ENCODE measurements around the gene UTP18.
"Not testable (repeated sequence)": the region's sequence is repeated elsewhere in the genome, so short reads cannot be mapped to it uniquely, and the experiment has no call there.

UTP18 gene

DNA sequence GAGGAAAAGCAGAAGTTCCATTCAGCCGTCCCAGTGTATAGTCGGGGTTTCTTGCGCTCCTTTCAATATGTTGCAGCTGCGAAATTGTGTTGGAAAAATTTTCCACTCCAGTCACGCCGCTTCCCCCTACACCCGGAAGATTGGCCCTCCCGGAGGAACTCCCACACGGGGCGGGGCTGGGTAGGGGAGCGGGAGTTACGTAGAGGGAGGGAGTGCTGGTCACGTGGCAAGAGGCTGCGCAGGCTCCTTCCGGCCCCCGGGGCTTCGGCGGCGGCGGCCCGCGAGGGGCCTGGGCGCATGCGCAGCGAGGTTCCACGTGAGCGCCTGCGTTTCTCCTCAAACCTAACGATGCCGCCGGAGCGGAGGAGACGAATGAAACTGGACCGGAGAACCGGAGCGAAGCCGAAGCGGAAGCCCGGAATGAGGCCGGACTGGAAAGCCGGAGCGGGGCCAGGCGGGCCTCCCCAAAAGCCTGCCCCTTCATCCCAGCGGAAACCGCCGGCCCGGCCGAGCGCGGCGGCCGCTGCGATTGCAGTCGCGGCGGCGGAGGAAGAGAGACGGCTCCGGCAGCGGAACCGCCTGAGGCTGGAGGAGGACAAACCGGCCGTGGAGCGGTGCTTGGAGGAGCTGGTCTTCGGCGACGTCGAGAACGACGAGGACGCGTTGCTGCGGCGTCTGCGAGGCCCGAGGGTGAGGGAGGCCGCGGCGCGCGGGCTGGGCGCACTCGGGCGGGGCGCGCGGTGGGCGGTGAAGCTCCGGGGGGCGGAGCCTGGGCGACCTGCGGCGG lies at the start of gene UTP18:
UTP18 (plus strand) TSS at position 310 of the 787 bp plus-strand sequence; CDS start at position 349, 39 bp downstream.
- DNase-seq: peak; percentile 96 to 98

DNA sequence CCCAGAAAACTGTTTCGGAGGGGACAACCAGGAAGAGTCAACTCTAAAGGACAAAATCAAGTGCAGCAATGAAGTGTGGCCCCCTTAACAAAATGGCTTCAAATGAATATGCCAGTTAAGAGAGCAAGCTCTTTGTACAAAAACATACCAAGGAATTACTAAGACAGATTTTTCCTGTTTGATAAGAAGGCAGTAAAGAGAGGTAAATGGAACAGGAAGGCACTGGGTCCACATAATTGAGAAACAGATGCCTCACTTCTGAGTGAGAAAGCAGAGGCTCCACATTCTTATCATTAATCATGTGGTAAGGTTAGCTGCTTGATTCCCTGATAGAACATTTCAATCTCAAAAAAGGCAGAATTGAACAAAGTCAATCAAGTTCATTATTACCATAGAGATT lies 45.4 kb upstream of the UTP18 start:
- DNase-seq: no peak

DNA sequence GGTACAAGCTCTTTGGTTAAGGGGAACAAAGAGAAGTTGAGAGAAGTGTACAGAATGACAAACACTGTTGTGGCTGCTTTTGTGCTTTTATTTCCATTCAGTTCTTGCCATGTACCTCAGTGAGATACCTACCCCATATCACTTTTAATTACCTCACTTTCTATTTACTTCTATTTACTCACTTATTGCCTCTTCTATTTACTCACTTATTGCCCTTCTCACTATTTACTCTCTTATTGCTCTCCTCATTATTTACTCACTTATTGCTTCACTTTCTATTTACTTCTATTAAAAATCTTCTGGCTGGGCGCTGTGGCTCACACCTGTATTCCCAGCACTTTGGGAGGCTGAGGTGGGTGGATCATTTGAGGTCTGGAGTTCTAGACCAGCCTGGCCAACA lies 42.4 kb upstream of the UTP18 start:
- DNase-seq: no peak

DNA sequence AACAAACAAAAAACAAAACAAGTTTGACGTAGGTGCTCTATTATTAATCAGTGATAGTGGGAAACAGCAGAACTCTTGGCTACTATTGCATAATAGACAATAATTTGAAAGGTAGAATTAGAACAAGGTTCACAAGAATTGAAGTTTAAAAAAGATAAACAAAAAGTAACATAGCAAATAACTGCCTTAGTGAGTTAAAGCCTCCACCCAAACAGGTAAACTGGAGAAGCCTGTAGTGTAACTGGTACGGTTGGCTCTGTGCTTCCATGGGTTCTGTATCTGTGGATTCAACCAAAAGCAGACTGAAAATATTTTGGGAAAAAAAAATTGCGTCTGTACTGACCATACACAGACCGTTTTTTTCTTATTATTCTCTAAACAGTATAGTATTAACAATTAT lies 39.0 kb upstream of the UTP18 start:
- DNase-seq: no peak

DNA sequence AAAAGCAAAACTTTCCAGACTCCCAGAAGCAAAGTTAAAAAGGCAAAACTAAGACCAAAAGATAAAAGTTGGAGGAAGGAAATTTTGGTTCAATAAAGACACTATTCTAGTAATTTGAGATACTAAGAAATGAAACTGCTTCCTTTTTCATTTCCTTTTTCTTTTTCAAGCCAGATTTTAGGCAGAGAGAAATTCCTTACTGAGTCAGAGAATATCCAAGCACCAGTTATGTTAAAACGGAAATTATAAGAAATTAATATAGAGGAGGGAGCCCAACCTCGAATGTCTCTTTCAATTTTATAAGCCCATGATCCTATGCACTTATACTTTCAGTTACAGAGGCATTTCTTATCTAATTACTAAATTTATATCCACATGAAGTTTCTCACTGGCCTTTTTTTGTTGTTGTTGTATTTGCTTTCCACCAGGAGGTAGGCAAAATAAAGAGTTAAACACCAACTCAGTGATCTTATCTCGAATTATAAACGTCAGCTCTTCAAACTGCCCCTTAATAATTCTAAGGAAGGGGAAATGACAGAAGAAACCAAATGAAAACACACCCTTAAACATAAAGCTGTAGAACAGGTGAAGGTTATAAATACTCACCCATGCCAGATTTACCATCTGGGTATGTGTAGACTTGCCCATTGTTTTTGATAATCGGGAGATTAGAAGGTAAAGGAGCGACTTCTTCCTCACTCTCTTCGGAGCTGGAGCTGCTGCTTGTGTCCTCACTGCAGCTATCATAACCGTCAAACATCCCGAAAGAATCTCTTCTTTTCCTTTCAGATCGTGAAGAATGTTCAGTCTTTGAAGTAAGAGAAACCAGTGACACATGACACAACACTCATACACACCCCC lies 35.7 kb upstream of the UTP18 start:
- no peak for DNase-seq

DNA sequence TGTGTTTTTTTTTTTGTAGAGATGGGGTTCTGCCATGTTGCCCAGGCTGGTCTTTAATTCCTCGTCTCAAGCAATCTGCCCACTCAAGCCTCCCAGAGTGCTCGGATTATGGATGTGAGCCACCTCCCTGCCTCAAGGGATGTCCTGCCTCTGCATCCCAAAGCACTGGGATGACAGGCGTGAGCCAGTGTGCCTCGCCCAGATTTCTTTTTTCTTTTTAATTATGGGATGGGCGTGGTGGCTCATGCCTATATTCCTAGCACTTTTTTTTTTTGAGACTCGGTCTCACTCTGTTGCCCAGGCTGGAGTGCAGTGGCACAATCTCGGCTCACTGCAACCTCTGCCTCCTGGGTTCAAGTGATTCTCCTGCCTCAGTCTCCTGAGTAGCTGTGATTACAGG lies 34.8 kb upstream of the UTP18 start:
- DNase-seq: not testable (repeated sequence)

DNA sequence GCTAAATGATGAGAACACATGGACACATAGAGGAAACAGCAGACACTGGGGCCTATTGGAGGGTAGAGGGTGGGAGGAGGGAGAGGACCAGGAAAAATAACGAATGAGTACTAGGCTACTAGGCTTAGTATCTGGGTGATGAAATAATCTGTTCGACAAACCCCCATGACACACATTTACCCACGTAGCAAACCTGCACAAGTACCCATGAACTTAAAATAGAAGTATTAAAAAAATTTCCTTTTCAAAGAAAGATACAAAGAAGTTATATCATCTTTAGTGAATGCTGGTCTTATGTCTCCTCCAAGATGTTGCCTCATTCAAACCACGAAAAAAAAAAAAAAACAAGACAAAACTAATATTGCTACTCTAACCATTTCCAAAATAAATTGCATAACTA lies 32.2 kb upstream of the UTP18 start:
- DNase-seq: no peak

DNA sequence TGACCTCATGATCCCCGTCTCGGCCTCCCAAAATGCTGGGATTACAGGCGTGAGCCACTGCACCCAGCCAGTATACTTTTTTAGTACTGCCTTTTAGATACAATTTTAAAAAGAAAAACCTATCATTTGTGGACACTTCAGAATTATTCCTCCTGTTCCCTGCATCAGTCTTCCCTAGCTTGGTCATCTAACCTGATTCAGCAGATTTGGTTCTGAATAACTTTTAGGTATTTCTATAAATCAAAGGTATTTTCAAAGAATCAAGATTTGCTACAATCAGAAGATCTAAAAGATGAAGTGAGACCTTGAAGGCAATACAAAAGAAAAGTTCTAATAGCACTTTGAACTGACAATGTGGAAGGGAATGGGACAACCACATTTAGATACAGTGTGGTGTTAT lies 30.5 kb upstream of the UTP18 start:
- DNase-seq: no peak

DNA sequence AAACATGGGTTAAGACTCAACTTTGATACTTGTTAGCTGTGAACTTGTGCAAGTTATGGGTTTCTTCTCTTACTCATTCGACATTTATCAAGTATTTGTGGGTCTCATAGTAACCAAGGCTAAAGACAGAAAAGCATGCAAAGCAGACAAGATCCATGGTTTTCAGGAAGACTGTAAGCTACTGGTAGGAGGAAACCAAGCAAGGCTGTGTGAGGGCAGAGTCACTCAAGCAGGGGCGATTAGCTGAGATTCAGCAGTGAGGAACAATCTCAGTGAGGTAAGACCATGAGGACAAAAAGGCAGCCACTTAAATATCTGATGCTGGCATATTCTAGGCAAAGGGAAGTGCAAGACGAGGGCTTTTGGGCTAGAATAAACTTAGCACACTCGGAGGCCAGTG lies 30.0 kb upstream of the UTP18 start:
- DNase-seq: no peak

DNA sequence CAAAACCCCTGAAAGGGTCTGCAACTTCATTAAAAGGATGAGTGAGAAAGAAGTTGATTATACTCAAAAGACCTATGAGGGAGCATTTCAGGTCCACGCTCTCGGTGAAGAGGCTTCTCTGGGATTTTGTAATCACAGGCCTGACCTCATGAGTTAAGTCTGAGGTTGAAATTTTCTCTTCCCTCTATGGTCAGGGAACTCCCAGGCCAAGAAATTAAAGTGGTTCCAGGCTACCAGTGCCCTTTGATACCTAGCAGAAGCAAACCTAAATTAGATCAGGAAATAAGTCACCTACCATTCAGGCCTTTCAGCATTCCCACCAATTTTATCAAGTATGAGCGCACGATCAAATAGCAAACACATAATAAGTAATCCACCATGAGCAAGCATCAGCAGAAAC lies 28.3 kb upstream of the UTP18 start:
- DNase-seq: no peak

DNA sequence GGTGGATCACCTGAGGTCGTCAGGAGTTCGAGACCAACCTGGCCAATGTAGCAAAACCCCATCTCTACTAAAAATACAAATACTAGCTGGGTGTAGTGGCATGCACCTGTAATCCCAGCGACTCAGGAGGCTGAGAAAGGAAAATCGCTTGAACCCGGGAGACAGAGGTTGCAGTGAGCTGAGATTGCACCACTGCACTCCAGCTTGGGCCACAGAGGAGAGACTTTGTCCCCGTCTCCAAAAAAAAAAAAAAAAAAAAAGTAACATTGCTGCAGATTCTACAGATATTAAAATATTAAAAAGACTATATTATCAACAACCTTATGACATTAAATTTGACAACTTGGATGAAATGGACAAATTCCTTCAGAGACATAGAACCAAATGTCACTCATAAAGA lies 26.2 kb upstream of the UTP18 start:
- DNase-seq: no peak

DNA sequence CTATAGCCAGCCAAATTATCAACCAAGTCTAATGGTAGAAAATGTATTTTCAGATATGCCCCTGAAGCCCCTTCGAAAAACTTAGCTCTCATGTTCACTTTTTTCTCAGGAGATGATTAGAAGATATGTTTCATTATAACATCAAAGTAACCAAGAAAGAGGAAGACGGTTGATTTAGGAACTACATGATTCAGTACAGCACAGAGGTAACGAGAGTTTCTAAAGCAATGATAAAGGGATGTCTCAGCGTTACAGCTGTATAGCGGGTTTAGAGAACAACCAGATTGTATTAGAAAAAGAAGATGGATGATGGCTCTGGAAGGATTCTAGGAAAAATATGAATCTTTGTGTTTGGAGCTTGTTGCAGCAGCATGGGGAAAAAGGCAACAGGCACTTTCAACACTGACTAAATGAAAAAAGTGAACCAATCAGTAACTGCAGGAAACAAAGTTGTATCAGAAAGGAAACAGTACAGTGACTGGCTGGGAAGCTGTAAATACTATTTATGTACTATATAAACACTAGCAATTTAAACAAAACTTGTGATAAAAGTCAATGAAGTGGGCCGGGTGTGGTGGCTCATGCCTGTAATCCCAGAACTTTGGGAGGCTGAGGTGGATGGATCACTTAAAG lies 22.0 kb upstream of the UTP18 start:
- no peak for DNase-seq

DNA sequence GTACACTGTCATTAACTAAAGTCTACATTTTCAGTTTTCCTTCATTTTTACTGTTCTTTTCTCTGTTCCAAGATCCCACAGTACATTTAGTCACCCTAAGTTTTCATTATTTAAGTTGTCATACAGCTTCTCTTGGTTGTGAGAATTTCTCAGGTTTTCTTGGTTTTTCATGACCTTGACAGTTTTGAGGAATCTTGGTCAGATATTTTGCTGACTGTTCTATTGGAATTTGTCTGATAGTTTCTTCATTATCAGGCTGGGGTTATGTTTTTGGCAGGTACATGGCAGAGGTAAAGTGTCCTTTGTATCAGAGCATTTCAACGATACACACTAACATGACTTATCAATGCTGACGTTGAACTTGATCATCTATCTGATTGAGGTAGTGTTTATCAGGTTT lies 20.1 kb upstream of the UTP18 start:
- no peak for DNase-seq

DNA sequence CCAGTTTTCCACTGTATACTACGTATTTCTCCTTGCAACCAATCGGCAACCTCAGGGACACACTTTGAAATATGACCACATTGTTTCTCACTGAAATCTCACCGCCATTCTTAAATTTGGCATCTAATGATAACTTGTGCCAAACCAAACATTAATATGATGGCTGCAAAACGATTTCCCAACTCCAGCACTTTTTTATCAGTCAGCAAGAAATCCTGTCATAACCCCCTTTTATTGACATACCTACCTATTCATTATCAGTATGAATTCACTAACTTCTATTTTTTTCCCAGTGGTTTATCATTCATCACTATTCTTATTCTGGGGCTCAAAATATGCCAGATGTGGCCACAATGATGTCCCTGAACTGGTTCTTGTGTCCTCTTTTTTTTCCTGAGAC lies 16.3 kb upstream of the UTP18 start:
- DNase-seq: no peak

DNA sequence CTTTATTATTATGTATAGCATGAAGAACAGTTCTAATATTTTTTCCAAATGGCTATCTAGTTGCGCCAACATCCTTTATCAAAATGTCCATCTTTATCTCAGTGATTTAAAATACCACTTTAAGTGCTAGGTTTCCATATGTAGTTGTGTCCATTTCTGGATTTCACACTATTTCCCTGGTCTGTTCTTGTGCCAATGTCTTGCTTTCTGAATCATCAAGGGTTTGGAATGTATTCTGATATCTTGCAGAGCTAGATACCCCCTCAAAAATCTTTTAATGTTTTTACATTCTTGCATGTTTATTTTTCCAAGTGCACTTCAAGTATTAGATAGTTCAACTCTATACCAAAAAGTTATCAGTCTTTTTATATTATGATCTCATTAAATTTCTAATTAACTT lies 14.8 kb upstream of the UTP18 start:
- DNase-seq: no peak

DNA sequence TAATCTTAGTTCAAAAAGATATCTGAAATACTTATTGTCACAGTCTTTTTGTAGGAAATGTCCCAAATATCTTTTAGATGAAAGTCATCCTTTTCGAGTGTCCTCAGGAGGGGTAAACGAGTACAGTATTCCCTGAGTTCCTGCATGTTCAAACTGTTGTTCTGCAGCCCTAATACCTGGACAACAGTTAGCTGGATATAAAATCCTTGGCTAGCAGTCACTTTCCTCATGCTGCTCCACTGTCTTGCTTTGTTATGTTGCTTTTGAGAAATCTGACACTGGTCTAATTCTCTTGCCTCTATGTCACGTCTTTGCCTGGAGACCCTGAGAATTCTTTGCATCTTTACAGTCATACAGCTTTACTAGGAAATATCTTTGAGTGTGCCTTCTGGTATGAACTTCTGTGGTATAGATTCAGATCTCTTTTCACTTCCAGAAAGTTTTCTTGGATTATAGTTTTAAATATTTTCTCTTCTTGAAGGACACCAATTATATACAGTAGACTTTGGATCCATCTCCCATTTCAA lies 10.0 kb upstream of the UTP18 start:
- DNase-seq: no peak

DNA sequence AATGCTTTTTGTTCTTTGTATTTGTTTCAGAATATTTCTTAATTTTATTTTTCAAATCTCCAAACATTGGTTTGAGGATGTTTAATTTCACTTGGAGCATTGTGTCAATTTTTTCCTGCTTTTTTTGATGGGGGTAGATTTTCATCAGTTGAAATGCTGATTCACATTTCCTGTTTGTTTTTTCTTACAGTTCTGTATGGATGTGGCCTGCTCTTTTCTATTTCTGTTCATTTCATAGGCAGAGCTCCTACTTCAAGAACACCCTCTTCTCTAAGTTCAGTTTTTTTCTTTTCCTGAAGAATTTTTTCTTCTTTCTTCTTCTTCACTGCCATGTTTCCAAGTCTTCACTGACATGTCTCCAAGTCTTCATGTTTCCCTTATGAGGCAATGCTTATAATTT lies 9.3 kb upstream of the UTP18 start:
- DNase-seq: no peak

DNA sequence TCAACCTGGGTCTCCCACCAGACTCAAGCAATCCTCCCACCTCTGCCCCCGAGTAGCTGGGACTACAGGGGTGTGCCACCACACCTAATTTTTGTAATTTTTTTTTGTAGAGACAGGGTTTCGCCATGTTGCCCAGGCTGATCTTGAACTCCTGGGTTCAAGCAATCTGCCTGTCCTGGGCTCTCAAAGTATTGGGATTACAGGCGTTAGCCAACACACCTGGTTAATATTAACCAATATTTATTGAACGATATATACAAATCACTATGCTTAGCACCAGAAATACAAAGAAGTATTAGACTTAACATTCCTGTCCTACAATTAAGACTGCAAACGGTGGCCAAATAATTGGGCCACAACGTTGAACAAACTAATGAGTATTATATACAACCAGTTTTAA lies 4.7 kb upstream of the UTP18 start:
- no peak for DNase-seq

DNA sequence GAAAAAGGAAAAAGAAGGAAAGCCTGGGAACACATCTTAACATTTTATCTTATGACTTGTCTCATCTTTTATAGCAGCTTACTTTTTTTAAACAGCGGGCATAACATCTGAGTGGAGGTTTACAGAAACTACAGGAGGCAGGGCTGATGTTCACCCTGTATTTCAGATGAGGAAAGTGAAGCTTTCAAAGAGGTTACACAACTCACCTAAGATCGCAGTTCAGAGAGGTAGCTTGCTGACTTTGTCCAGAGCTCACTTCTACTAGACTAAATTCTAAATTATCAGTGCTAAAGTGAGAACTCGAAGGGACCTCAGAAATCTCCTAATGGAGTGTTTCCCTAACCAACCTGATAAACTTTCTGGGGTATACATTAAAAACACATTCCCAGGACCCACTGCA lies 4.2 kb upstream of the UTP18 start:
- no peak for DNase-seq

DNA sequence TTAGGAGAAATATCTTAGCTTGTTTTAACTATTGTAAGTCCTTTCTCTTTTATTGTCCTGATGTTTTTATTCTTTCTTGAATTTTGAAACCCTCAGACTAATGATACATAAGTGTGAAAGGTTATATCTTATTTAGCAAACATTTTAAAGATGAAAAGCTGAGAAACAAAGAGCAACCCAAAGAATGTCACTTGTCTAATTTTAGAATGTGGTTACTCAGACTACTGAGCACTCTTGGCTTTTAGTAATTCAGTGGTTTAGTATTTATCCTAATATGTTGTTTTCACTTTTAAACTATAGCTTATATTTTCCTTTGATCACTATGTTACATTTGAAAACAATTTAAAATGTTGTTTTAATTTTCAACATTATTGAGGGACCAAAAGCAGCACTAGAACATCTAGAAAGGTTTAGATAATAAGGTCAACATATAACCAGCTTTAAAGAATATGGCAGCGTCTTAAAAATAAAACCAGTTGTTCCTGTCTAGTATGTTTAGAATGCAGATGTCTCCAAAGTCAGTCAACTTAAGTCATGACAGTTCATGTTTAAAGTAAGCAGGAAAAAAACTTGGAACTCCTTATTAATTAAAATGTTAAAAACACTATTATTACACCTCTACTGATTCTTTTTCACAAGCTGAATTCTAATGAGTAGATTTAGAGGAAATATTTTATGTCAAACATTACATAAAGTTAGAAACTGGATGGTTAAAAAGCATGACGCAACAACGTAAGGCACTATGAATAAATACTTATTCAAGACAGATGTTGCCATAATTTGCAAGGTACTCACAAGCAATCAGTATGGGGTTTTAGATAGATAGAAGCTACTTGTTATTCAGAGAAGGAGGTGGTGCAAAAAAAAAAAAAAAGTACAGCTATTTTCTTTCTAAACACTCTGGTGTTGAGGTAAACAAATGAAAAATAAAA lies 2.9 kb upstream of the UTP18 start:
- no peak for DNase-seq

DNA sequence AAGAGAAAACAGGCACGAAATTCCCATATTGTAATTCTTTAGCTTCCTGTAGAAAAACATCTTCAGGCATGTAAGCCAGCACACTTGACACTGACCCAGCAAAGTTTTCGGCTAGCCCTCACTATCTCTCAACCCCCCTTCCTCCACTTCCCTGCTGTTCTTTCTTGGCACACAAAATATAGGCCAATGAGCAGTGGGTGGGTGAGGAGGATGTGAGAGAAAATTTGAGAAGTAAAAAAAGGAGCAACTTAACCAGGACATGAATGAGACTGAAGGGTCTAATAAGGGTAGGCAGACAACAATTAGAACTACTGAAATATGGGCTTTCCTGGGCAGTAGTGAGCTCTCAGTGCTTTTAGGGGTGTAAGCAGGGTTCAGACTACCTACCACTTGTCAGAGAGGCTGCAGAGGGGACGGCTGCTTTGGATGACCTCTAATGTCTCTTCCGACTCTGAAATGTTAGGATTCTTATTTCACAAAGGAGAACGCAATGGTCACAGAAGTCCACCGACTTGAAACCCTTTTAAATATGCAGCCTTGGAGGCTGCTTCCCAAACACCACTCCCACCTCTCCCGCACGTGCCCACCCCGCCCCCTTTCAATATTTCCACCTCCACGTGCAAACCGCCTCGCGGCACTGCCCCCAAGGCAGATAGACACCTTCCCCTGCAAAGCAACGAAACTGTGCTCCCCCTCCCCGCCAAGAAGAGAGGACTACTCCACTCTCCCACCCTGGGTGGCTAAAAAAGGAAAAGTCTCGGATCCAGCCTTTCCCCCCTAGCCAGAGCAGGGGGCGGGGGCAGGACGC lies 1.4 kb upstream of the UTP18 start:
- peak; percentile 9 to 10 for DNase-seq

Measured in activated CD4-positive, alpha-beta T cell treated with anti-CD3 and anti-CD28 coated beads for 4 hours (primary cell).